Measurements from ENCODE around the gene CDT1. TPM values are rescaled to one million over a fixed set of nuclear protein-coding genes. Genes with fewer than 3 reads are reported as not detected.

The CDT1 gene
- 0.77 and 3.6 TPM in 2 replicates for total RNA-seq
- 1.3 and 4.5 TPM in 2 replicates for polyA plus RNA-seq
- polyA plus RNA-seq (2012): 4.2 and 19.0 TPM in 2 replicates
- 4.7 and 23.7 TPM in 2 replicates for polyA minus RNA-seq (ENCODE audit: low replicate concordance)

- Histone ChIP-seq H3K4me2 (ENCODE audit: extremely low read depth, insufficient read depth, low read length) (peak within 1 kb of the TSS; percentile 94), H3K9ac (ENCODE audit: insufficient read depth, low read length) (peak within 1 kb of the TSS; percentile 80), H3K4me3 (replicated peaks in 1 of 4; ENCODE audit: control extremely low read depth in 1 of 4, insufficient read depth in 1 of 4, low read depth in 3 of 4, low read length in 4 of 4) (peak within 1 kb of the TSS; percentile 62 to 67 (median 63)), H3K9me3 (ENCODE audit: control insufficient read depth, insufficient read depth, low read depth, low read length) (no peaks in the 10 kb centered on the region), H3K4me1 (ENCODE audit: control insufficient read depth, extremely low read depth, insufficient read depth, low read length) (peaks cover 7% of the 10 kb centered on the region), H3K27ac (ENCODE audit: insufficient read depth, low read length) (peak within 1 kb of the TSS; percentile 74), H3K36me3 (ENCODE audit: control insufficient read depth, insufficient read depth, low read length) (peaks cover 16% of the 10 kb centered on the region), H4K20me1 (ENCODE audit: control insufficient read depth, extremely low read depth, insufficient read depth, low read length) (no peaks in the 10 kb centered on the region), H3K27me3 (ENCODE audit: control insufficient read depth, insufficient read depth, low read length) (no peaks in the 10 kb centered on the region), H3K79me2 (ENCODE audit: control insufficient read depth, insufficient read depth, low read length) (peaks cover 20% of the 10 kb centered on the region), H2AFZ (ENCODE audit: low read length) (no peak within 1 kb of the TSS)
- TF ChIP-seq EZH2 (IDR thresholded peaks at IDR 0.05; ENCODE audit: low read length, missing control alignments): no peak
- no peak for TF ChIP-seq CTCF (conservative IDR thresholded peaks at IDR 0.05 in 1 of 2, IDR thresholded peaks at IDR 0.05 in 1 of 2; ENCODE audit: low read depth in 1 of 2, low read length in 2 of 2)
- peak; percentile 58 to 79 for DNase-seq (ENCODE audit: low read depth in 2 of 2)
These were observed at the start of gene CDT1 for GRCh38 chr16:88803264-88803987. CDT1 (plus strand) TSS chr16:88803789; CDS start chr16:88803832, 43 bp downstream.

GRCh38 chr16:88754109-88754911 is 49.3 kb upstream of the CDT1 start:
- Histone ChIP-seq H3K4me3 (replicated peaks in 1 of 4; ENCODE audit: control extremely low read depth in 1 of 4, insufficient read depth in 1 of 4, low read depth in 3 of 4, low read length in 4 of 4) (no peak overlapping the region), H3K9me3 (ENCODE audit: control insufficient read depth, insufficient read depth, low read depth, low read length) (no peaks in the 10 kb centered on the region), H3K4me1 (ENCODE audit: control insufficient read depth, extremely low read depth, insufficient read depth, low read length) (peaks cover 11% of the 10 kb centered on the region), H3K36me3 (ENCODE audit: control insufficient read depth, insufficient read depth, low read length) (peaks cover 5% of the 10 kb centered on the region), H3K9ac (ENCODE audit: insufficient read depth, low read length) (no peak overlapping the region), H2AFZ (ENCODE audit: low read length) (no peak overlapping the region), H3K4me2 (ENCODE audit: extremely low read depth, insufficient read depth, low read length) (no peak overlapping the region), H3K27ac (ENCODE audit: insufficient read depth, low read length) (no peak overlapping the region), H3K79me2 (ENCODE audit: control insufficient read depth, insufficient read depth, low read length) (peaks cover 82% of the 10 kb centered on the region), H4K20me1 (ENCODE audit: control insufficient read depth, extremely low read depth, insufficient read depth, low read length) (no peaks in the 10 kb centered on the region), H3K27me3 (ENCODE audit: control insufficient read depth, insufficient read depth, low read length) (no peaks in the 10 kb centered on the region)
- no peak for DNase-seq (ENCODE audit: low read depth in 2 of 2)
- TF ChIP-seq EZH2 (IDR thresholded peaks at IDR 0.05; ENCODE audit: low read length, missing control alignments) (no peak), CTCF (conservative IDR thresholded peaks at IDR 0.05 in 1 of 2, IDR thresholded peaks at IDR 0.05 in 1 of 2; ENCODE audit: low read depth in 1 of 2, low read length in 2 of 2) (no peak)
